GM21528 (cell line): ENCODE data around the gene HDAC1.

Experiments
- ATAC-seq: cut with Tn5 transposase; IDR thresholded peaks from one replicate; pipeline ENCODE4 v1.9.1; 2021; ENCODE audit warnings: mild to moderate bottlenecking, moderate library complexity; ENCODE audit not compliant: unreplicated experiment, low FRiP score

HDAC1 gene

DNA sequence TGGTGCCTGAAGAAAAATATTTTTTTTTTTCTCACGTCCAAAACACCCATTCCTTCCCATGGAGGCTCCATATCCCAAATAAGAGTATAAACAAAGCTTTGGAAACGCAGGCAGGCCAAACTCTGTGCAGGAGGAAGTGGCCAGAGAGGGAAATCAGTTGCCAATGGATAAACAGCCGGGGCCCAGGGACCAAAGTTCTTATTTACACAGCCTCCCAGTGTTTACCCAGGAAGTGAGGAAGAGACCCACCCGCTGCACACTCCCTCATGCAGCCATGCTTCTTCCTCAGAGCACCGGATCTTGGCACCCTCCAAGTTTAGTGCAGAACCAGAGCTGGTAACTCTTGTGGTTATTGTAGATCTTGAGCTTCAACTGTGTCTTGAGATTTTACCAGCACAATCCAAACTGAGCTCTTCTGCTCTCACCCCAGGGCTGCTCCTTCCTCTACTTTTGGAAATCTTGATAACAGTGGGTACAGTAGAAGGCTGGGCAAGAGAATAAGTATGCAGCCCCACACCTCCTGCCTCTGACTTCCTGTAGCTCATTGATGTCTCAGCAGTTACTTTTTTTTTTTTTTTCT, 29.9 kb downstream of the HDAC1 start:
- ATAC-seq: no peak

DNA sequence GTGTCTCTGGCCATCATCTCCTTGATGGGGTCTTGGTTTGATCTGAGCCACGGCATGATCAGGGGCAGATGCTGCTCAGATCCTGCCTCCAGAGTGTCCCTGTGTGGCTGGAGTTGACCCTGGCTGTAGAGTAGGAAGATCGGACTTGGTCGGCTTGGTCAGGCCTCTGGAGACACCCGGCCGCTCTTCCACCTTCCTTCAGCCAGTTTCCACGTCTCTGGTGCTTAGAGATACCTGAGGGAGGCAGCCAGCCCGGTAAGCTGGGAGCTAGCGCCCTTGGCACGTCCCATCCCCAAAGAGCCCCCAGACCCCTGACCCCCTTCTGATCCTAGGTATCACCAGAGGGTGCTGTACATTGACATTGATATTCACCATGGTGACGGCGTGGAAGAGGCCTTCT, 35.3 kb downstream of the HDAC1 start:
- ATAC-seq: no peak

DNA sequence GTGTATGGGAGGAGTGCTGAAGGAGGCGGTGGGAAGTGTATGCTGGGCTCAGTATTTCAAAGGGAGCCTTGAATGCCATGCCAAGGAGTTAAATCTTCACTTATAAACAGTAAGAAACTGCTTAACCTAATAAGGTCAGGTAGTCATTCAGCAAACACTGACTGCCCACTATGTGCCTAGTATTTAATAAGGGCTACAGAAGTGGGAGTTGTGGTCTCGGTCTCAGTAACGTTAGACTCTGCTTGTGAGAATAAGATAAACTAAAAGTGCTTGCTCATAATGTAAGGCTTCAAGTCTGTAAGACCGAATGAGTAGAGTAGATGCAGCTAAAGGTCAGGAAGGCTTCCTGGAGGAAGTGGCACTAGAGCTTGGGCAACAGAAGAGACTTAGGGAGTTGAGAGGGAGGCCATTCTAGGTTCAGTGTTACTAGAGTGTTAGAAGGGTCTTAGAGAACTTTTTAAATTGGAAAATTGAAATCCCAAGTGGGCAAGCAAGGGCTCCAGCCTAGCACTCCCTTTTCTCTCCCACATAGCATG, 38.1 kb downstream of the HDAC1 start:
- no peak for ATAC-seq

DNA sequence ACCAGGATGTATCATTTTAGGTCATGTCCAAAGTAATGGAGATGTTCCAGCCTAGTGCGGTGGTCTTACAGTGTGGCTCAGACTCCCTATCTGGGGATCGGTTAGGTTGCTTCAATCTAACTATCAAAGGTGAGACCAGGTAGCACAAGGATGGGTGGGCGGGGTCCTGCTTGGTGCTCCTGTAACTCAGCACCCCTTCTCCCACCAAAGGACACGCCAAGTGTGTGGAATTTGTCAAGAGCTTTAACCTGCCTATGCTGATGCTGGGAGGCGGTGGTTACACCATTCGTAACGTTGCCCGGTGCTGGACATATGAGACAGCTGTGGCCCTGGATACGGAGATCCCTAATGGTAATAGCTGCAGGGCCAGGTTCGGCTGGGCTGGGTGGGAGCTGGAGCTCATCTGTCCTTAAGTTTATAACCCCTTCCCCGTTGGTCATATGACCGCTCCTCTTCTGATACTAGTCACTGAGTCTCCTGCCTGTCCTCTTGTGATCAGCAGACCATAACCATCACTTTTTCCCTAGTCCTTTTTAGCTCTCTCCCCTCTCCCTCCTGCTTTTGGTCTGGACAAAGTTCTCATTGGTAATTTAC, 38.8 kb downstream of the HDAC1 start:
- no peak for ATAC-seq

DNA sequence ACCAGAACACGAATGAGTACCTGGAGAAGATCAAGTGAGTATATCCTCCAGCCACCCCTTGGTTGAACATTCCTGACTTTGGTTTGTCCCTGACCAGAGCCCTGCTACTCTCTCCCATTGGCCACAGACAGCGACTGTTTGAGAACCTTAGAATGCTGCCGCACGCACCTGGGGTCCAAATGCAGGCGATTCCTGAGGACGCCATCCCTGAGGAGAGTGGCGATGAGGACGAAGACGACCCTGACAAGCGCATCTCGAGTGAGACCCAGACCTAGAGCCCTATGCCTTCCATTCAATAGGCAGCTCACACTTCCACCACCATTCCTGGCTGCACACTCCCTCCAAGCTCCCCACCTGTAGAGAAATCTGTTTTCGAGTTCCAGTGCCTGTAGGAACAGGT, 39.7 kb downstream of the HDAC1 start:
- ATAC-seq: no peak

DNA sequence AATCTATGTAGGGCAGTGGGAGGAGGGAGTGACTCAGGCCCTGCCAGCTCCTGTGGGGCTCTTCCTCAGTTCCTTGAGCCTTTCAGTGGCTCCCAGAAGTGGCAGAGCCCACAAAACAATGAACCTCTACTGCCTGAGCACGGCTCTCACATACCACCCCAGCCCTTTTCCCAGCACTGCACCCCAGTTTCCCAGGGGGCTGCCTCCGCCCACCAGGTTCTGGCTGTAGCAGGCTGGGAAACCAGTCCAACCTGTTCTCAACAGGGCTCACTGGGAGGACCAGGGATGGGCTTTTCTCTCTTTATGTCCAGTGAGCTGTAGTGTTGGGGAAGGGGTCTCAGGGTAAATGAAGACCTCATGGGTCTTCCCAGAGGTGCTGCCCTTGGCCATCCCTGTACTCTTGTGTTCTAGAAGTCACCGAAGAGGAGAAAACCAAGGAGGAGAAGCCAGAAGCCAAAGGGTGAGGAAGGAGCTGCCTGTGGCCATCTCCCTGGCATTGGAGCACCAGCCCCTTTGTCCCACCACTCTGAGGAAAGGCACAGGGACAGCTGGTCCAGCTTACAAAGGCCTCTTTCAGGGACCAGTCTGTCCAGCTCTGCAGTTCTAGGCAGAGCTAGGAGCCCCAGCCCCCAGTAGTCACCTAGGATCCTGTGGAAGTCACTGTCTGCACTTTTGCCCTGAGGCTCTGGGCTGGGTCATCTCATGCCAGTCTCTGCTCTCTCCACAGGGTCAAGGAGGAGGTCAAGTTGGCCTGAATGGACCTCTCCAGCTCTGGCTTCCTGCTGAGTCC, 40.6 kb downstream of the HDAC1 start:
- ATAC-seq: no peak

DNA sequence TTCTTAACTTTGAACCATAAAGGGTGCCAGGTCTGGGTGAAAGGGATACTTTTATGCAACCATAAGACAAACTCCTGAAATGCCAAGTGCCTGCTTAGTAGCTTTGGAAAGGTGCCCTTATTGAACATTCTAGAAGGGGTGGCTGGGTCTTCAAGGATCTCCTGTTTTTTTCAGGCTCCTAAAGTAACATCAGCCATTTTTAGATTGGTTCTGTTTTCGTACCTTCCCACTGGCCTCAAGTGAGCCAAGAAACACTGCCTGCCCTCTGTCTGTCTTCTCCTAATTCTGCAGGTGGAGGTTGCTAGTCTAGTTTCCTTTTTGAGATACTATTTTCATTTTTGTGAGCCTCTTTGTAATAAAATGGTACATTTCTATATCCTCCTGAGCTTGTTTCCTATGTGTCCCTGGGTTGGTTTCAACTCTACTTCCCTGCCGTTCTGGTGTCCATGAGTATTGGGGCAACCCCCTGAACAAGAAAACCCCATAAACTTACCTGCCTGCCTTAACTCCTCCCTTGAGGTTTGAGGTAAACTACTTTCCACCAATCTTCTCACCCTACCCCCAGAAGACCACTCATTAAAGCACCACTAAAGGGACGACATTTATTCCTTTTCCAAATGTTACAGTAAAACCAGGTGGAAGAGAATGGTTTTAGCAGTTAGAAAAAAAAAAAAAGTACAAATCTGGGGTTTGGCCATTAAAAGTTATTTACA, 41.5 kb downstream of the HDAC1 start:
- no peak for ATAC-seq

DNA sequence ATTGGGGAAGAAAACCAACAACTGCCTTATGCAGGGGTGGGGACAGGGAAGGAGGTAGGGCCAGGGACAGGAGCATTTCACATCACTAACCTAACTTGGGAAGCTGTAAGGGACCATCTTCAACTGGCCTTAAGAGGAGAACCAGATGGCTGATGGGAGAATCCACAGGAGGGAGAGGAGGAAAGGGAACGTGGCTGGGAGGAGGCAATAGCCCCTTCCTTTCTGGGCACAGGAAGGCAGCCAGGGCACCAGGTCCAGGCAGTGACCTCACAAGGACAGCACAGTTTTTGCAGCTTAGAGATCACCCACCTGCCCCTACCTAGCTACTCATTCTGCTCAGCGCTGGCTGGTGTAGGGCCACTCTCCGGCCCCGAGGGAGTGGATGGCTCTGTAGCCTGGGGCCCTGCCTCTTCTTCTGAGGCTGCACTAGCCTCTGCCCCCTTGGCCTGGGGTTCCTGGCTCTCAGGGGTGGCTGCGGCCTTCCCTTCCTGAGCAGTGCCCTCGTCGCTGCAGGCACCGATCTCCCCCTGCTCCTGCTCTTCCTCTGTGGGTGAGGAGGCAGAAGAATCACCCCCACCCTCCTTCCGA, 42.5 kb downstream of the HDAC1 start:
- no peak for ATAC-seq

DNA sequence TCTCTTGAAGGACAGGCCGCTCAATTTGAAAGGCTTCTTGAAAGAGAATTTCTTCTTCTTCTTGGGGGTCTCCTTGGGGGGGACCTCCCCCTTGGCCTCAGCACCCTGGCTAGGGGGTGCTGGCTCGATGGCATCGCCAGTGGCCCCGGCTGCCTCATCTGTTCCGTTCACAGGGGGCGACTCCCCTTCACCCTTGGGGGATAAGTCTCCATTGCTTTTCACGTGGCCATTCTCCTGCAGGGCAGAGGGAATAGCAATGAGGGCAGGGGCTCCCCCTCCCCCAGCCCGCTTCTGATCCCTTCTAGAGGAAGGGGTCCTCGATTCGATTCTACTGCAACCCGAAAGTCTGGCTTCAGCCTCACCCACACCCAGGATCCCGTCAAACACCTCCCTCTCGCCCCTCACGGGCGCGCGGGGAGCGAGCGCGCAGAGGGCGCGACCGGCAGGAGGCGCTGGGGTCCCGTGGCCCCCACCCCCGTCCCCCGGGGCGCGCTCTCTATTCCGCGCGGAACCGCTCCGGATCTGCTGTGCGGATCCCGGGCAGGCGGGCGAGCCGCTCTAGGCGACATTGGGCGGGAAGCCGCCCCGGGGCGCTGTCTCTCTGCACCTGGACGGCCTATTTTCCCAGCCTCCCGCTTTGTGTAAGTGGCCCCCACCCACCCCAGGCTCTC, 43.1 kb downstream of the HDAC1 start:
- peak; percentile 31 for ATAC-seq

DNA sequence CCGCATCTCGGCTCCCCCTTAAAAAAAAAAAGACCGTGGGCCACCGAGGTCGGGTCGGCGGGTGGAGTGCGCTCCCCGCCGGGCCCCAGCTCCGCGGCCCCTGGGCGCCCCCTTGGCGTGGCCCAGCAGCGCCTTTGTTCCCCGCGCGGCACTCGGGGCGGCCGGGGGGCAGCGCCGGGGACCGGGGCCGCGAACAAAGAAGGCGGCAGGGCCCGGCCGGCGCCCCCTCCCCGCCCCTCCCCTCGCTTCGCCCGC, 43.6 kb downstream of the HDAC1 start:
- peak; percentile 4 for ATAC-seq

DNA sequence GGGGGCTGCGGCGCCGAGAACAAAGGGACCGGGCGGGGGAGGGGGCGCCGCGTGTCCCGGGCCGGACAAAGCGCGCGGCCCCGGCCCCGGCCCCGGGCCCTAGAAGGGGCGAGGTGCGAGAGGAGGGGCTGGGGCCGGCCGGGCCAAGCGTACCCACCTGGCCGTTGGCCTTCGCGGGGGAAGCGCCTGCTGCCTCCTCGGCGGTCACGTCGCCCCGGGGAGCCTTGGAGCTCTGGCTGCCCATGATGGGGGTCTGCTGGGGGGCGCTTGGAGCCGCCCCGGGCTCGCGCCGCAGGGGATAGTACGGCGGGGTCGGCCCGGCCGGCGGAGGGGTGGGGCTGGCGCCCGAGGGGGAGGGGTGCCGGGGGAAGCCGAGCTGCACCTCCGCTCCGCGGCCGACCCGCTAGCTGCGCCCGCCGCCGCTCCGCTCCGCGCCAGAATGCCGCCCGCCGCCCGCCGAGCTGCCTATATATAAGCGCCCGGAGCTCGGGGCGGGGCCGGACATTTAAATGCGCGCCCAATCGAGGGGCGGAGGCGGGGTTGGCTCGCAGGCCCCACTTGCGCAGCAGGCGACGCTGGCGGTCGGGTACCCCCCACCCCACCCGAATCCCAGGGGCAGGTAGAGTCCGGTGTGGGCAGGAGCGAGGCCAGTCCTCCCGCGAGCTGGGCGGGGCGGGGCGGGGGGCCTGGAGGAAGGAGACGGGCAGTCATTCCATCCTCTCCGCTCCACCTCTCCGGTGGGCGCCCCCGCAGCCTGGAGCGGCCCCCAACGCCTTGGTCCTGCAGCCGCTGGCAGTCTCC, 44.1 kb downstream of the HDAC1 start, which contains the start of gene MARCKSL1:
TSS of gene MARCKSL1 (minus strand) at position 444 of the 801 bp plus-strand sequence. CDS start at position 244, 200 bp downstream.
- peak; percentile 47 for ATAC-seq

DNA sequence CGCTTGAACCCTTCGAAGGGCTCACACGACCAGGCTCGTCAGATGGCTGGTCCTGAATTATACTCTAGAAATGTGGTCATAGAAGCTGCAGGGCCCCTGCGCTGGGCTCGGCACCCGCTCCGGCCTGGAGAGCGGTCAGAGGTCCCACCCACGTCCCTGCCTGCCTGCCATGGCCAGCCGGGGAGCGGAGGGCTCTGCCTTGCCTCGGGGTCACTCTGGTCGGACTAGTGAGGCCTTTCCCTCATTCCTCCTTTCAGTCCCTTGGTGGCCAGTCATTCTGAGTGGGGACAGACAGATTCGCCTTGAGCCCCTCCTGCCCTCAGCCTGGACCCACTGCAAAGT, 44.7 kb downstream of the HDAC1 start:
- peak; percentile 0 for ATAC-seq

DNA sequence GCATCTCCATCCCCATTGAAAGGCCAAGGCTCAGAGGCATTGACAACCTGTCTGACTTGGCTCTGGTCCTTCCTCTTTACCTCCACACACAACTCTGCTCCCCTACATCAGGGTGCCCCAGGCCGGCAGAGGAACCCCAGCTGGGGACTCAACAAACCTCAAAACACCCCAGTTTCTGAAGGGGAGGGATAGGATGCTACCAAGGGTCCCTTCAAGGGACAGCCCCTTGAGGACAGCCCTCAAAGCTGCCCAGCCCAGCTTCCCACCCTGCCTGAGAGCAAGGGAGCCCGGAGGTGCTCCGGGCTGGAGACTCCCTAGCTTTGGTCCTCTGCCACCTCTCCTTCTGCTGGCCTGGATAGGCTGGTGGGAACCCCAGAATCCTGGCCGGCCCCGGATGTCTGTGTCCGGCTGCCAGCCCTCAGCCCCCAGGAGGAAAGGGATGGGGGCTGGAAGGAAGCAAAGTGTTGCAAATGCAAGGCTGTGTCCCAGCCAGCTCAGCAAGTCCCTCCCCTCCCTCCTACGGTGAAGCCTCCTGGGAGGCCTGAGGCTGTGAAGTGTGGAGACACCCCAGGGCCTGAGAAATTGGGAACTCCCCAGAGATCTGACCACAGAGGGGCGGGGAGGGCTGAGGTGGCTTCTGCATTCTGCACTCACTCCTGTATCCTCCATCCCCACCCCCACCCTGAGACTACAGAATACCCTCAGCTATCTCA, 45.2 kb downstream of the HDAC1 start:
- peak; percentile 27 for ATAC-seq

DNA sequence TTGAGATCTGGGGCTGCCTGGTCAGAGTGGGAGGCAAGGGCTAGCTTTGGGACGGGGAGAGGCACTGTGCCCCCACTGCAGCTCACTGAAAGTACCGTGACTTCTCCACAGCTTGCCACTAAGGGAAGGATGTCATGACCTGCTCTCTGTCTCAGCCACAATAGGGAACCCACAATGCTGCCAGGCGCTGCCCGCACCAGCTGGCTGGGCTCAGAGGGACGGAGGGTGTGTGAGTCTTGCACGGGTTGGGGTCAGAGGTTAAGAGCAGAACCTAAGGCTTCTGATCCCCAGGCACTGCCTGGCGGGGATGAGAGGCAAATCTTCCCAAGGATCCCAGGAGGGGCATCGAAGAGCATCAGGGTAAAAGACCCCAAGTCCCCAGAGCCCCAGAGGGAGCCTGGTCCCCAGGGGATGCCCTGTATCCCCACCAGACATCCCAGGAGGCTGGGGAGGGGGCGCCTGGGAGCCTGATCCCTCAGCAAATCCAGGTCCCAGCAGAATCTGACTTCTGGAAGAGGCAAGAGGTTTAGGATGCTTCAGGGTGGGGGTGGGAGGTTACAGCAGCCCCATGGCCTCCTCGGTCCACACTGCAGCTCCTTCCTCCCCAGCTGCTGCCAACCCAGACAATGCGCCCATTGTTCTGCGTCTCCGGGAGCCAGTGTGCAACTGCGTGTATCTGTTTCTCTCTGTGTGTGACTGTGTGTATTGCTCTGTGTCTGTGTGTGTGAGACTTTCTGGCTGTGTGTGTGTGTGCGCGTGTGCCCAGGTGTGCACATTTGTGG, 46.2 kb downstream of the HDAC1 start:
- no peak for ATAC-seq

DNA sequence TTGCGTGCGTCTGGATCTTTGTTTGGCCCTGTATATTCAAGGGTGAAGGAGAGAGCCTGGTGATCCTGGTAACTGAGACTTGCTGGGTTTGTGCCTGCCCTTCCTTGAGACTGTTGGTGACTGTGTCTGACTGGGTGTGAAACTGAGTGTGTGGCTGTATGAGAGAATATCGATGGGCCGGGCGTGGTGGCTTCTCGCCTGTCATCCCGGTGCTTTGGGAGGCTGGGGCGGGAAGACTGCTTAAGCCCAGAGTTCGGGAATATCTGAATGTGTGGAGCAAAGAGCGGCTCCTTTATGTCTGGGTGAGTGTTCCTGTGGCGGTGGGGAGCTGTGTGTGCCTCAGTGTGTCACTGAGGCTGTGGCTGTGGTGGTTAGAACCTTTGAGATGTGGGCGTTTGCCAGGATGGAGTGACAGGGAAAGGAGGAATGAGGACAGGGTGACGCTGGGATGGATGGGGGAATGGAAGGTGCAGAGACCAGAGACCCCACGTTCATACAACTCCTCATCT, 46.8 kb downstream of the HDAC1 start:
- no peak for ATAC-seq

DNA sequence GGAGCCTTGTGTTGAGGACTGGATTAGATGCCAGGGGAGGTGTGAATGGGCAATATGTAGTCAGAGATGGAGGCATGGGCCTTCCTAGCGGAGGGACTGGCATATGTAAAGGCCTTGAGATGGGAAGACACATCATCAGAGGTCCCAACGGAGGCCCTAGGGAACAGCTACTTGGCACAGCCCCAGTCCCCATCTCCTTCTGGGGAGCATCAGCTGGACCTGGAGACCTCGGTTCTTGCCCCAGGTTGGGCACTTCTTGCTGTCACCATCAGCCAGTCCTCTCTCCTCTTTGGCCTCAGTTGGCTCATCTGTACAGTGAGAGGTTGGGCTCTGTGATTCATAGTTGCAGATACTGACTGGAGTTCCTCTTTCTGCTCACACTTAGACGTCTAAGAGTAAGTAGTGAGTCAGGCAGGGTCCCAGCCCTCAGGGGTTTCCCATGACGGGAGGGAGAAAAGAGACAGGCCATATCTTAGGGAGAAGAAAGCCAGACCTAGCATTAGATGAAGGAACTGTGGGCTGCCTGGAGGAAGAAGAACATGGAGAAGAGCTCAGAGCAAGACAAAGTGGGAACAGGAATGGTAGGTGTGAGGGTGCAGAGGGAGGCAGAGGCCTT, 47.6 kb downstream of the HDAC1 start:
- no peak for ATAC-seq

DNA sequence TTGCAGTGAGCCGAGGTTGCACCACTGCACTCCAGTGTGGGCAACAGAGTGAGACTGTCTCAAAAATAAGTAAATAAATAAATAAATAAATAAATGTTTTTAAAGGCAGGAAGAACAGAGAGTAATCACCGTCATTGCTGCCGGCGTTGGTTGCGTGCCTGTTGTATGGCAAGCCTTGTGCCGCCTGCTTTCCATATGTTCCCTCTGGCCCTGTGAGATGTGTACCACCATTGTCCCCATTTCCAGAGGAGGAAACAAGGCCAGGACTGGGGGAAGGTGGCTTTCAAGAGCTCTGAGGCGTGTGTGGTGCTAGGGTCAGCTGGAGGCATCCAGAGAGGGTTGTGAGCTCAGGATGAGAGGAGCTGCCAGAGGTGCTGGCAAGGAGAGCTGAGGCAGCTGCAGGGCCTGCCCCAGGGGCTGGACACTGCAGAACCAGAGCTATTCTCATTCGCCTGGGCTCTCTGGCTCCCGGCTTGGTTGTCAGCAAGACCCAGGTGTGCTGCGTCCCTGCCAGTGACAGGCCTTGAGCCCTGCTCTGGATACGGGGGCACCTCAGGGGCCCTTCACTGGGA, 49.4 kb downstream of the HDAC1 start:
- no peak for ATAC-seq
